Measurements from ENCODE around the gene KCNH6.

KCNH6 gene

GRCh38 chr17:63512896-63513644, 10.1 kb upstream of the KCNH6 start:
- ATAC-seq, result no peak

GRCh38 chr17:63514477-63514876, 8.7 kb upstream of the KCNH6 start:
- no peak for ATAC-seq

- ATAC-seq, result peak in 1 of 2 donors; percentile 12
These were observed 8.2 kb upstream of the KCNH6 start for GRCh38 chr17:63514974-63515373.

- ATAC-seq, result no peak
These were observed 7.7 kb upstream of the KCNH6 start for GRCh38 chr17:63515426-63515825.

GRCh38 chr17:63516910-63517824, 6.0 kb upstream of the KCNH6 start:
- ATAC-seq, result peak in 1 of 2 donors; percentile 47

GRCh38 chr17:63517825-63518534, 5.2 kb upstream of the KCNH6 start:
- no peak for ATAC-seq

- ATAC-seq, result no peak
These were observed 3.9 kb upstream of the KCNH6 start for GRCh38 chr17:63519116-63519881.

- no peak for ATAC-seq
These were observed 2.9 kb upstream of the KCNH6 start for GRCh38 chr17:63519972-63520882.

- ATAC-seq, result no peak
These were observed 893 bp downstream of the KCNH6 start for GRCh38 chr17:63524051-63524450.

GRCh38 chr17:63525190-63525946, 2.2 kb downstream of the KCNH6 start:
- no peak for ATAC-seq

- ATAC-seq, result no peak
These were observed 3.7 kb downstream of the KCNH6 start for GRCh38 chr17:63526861-63527260.

- no peak for ATAC-seq
These were observed 5.0 kb downstream of the KCNH6 start for GRCh38 chr17:63528183-63528582.

- ATAC-seq, result no peak
These were observed 6.8 kb downstream of the KCNH6 start for GRCh38 chr17:63529711-63530556.

- no peak for ATAC-seq
These were observed 7.4 kb downstream of the KCNH6 start for GRCh38 chr17:63530557-63531021.

- no peak for ATAC-seq
These were observed 8.1 kb downstream of the KCNH6 start for GRCh38 chr17:63531022-63531965.

- ATAC-seq, result no peak
These were observed 10.4 kb downstream of the KCNH6 start for GRCh38 chr17:63533433-63534077.

- no peak for ATAC-seq
These were observed 11.0 kb downstream of the KCNH6 start for GRCh38 chr17:63534078-63534570.

All from activated CD4-positive, CD25-positive, alpha-beta regulatory T cell treated with anti-CD3 and anti-CD28 coated beads, Interleukin-2, amount 50 U/mL, for 24 hours (primary cell).